ENCODE measurements around the gene KIAA1328.
"Not testable (repeated sequence)": the region's sequence is repeated elsewhere in the genome, so short reads cannot be mapped to it uniquely, and the experiment has no call there.

The KIAA1328 gene

DNA sequence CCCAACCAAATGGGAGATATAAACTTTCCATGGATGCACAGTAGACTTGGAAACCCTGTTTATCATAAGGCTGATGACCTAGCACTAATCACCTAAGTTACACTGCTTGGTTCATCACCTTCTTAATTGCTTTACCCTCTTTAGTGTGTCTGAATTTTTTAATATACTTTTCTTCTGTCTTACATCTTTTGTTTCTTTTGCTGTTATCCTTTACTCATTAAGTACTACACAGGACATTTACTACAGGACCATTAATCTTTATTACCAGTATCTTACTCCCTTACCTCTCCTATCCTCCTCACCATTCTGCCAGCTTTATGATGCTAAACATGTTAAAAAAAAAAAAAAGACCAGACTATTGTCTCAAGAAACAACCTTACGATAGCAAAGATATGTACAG lies 333.6 kb downstream of the KIAA1328 start:
- DNase-seq, result no peak

DNA sequence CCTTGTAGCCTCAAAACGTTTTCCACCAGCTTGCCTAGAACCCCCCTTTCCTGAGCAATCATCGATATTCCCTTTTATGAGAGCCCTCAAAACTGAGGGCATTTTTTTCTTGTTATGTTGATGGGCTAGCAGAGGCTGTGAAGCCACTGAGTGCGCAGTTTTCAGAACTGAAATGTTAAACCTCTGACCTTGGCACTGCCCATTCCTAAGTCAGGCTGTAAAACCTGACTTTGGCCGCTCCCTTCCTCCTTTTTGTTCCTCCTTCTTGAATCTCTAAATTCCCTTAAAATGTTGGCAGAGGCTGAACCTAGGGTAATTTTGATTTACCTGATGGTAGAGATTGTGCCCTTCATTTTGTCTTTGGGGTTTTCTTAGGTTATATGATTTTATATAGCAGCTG lies 334.2 kb downstream of the KIAA1328 start:
- DNase-seq, result no peak

DNA sequence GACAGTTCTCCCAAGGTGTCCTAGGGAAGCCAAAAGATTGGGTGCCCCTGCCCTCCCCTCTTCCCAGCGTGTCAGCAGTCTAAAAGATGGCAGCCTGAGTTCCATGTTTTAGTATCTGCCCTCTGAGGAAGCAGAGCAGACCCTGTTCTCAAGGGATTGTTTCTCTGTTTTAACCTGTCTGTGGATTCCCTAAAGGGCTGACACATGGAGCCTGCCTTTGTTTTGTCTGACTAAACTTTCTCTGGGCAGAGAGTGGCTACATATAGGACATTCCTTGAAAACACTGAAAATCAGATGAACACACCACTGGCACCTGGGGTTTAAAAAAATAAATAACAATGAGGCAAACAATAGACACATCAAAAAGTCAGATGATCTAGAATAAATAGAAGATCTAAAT lies 337.6 kb downstream of the KIAA1328 start:
- no peak for DNase-seq

DNA sequence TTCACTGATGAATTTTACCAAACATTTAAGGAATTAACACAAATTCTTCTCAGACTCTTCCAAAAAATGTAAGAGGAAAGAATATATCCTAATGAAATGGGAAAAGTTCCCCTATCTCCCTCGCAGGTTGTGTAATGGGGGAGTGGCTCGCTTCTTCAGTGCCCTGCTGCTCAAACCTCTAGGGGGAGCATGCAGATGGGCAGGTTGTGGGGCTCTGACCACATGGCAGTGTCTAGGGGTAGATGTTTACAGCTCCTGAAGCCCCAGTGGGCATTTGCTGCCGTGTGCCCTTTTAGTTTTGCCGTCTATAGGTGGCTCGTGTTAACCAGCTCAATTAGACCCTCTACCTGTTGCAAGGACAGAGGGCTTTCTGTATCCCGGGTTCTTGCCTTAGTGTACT lies 338.0 kb downstream of the KIAA1328 start:
- DNase-seq, result not testable (repeated sequence)

DNA sequence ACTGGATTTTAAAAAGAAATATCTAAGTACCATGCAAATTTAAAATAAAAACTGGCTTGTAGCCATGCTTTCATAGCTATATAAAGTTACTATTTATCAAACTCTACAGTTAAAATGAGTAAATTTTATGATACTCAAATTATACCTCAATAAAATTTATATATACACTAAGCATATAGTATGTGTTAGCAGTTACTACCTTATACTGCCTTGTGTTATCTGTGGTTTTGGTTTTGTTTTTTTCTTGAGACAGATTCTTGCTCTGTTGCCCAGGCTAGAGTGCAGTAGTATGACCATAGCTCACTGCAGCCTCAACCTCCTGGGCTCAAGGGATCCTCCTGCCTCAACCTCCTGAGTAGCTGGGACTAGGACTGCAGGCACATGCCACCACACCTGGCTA lies 342.1 kb downstream of the KIAA1328 start:
- no peak for DNase-seq

DNA sequence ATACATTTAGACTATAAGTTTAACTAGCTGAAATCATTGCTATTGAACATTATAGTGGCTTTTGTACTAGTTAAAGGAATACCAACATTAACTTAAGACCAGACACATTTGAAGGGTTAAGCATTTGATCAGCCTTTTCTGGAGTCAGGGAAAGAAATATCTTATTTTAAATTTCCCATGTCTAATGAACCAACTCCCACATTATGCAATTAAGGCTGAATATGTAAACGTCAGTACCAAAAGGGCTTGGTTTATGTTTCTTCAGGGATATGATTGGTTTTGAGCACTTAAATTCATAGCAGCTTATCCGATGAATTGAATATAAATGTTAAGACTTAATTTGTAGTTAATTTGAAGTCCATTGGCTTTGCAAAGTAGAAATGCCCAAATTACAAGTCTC lies 344.5 kb downstream of the KIAA1328 start:
- no peak for DNase-seq

DNA sequence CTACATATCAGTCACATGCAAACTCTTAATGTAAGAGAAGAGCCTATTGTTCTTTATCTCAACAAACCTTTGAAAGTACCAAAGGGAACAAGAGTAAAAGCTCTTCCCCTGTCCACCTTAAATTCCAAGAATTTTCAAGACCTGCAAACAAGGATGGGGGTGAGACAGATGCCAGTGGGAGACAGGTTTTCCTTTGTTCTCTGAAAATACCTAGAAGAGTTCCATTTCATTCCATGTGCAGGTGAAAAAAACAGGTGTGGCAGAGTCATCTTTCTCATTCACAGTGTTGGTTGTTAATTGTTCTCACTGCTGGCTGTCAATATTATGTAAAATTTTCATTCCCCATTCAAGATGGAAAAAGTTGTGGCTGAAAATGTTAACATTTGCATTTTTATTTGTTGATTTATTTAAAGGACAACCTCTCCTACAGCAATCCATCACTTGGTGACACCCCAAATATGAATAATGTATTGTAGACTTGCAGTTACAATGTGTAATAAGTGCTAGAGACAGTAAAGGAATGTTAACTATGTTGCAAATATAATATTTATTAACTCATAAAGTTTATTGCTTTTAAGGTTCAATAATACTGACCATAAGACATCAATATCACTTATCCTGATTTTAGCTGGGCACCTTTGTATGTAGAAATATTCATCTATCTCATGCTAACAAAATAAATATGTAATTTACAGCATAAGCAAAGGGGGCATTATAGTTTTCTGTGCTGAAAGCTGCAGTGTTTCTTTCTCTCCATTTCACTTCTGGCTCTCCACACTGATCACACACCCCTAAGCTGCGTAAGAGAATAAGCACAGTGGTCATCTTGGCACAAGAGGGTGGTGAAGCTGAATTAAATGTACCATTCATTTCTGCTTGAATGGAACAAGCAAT lies 347.0 kb downstream of the KIAA1328 start:
- DNase-seq, result no peak

DNA sequence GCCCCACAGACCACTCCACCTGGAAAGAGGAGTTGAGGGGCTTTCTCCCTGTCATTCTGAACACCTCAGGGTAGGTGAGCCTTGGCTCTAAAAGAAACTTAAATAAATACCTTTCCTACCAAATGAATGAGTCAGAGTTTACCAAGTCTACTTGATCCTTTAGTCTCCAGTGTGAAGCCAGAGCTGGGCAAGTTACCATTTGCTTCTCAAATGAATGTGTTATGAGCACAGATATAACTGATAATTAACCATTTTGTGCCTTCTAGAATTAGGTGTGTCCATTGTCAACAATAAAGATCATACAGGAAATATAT lies 347.7 kb downstream of the KIAA1328 start:
- no peak for DNase-seq

DNA sequence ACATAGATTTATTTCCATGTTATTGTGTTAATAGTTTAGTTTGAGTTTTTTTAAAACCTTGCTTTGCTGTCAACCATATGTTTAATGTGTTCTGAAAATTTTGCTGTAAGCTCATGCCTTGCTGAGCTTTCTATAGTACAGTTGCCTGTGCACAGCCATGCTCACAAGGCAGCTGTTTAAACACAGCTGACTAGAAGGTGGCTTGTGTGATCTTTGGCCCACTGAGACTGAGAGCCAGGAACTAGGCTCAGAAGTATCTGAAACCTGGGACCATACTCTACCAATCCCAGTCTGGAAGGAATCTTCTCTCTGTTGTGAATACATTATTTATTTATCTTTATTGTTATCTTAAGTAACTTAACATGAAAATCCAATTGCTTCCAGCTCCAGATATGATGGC lies 350.5 kb downstream of the KIAA1328 start:
- DNase-seq, result peak; percentile 77

DNA sequence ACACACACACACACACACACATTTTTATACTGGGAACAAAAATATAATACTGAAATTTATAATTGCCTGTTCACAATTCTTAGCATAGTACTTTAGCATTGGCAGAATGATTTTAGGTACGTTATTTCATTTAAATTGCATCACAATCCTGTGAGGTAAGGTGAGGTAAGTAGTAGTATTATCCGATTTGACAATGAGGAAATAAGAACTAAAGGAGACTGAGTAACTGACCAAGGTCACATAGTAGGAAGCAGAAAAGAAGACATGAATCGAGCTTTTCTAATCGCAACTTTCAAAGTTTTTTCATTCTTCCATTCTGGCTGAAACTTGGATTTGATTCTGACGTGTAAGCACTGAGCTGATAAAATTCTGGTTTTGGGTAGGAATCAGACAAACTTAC lies 351.2 kb downstream of the KIAA1328 start:
- DNase-seq, result no peak

DNA sequence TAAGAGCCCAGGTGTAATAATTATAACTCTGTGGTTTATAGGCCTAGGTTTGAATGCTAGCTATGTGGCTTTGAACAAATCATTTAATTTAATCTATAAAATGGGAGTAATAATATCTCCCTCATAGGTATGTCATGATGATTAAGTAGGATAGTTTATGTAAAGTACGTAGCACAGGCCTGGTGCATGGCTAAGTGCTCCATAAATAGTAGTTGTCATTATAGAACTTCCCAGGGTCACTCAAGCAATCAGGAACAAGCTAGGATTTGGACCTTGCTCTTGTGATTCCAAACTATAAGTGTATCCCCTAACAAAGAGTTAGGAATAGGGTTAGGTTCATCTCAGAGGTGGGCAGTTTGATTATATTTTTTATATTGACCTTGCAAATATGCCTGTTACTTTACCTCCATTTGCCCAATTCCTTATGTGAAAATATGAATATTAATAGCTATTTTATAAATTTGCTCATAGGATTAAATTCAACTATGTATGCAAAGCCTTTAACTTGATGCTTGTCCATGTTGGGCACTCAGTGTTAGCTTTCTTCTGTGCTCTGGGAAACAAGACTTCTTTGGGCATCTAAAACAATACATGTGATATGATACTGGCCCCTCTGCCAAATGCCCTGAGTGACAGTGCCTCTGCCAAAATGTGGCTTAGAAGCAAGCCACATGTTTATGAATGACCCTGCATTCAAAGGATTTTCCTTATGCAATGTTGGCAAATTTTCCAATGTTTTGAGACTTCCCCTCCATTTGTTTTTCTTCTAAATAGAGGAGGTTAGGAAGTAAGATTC lies 353.6 kb downstream of the KIAA1328 start:
- DNase-seq, result no peak

DNA sequence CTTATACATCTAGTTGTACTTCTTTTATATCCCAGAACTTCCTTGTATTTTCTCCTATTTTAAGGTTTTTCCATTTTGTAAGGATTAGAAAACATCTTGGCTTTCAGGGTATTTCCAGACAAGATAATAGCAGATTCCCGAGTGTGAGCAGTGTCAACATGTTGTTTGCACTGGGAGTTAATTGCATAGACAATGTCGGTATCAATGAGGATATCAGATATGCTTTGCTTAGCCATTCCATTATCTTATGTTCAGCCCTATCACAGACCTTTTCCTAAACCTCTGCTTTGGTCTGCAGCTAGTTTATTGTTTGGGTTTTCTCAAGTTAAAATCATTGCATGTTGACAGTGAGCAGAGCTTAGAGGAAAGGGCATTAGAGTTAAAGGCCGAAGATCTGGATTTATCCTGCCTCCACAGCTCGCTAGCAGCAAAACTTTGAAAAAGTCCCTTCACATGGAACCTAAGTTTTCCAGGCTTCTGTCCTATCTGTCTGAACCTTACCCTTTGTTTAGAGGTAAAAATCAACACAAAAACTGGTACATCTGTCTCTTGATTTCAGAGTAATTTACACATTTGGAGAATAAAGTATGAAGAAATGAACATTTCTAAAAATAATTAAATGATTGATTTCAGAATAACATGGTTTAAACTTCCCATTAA lies 355.4 kb downstream of the KIAA1328 start:
- DNase-seq, result no peak

DNA sequence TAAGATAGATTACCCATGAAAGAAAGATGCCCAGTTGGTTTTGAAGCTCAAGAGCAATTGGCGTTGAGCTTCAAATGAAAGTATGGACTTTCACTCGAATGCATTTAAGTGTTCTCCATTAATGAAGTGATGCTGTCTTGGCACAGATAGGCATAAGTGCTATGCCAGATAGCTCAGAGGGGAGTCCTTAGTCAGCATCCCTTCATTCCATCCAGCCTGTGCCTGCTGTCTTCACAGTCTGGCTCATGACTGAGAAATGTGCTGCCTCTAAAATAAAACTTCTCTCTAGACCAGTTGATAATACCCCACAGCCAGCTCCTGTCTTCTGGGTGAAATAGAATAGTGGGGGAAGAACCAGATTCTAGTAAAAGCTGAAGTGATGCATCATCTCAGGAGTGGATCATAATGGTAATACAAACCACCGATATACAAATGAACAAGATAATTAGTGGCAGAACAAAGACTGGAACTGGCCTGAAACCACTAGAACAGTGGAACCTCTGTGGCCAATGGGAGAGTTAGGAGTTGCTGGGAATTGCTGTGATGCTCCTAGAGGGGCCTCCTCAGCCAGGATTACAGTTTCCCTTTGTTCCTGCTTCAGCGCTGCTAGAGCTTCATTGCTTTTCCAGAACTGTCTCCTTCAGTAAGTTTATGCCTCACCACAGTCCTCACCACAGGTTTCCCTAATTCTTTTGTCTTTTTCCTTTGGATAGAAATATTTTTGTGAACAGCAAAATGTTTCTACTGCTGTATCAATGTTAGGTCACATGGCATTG lies 359.3 kb downstream of the KIAA1328 start:
- no peak for DNase-seq

DNA sequence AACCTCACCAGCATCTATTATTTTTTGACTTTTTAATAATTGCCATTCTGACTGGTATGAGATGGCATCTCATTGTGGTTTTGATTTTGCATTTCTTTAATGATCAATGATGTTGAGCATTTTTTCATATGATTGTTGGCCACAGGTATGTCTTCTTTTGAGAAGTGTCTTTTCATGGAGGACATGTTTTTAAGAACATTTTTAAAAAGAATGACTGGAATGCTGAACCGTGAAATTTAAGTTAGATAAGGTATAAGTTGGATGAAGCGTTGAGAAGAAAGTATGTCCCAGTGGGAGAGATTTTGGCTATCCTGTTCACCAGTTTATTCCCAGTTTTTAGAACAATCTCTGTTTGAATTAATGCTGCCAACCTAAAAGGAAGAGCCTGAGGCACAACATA lies 370.8 kb downstream of the KIAA1328 start:
- DNase-seq, result no peak

DNA sequence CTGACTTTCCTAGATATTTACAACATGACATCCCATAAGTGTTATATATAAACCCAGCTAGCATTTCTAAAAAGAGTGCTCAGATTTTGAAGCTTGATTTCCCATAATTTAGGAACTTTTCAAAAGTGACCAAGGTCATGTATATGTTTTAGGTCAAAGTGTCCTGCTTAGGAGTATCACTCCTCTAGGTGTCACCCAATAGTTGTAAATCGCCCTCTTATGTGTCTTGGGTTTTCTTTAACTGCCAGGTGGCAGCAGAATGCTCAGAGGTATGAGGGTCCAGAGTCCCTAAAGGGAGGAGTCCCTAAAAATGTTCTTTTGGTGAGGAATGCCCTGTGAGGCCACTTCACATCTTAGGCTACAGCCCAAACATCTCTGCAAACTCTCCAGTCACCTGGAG lies 378.4 kb downstream of the KIAA1328 start:
- DNase-seq, result no peak

DNA sequence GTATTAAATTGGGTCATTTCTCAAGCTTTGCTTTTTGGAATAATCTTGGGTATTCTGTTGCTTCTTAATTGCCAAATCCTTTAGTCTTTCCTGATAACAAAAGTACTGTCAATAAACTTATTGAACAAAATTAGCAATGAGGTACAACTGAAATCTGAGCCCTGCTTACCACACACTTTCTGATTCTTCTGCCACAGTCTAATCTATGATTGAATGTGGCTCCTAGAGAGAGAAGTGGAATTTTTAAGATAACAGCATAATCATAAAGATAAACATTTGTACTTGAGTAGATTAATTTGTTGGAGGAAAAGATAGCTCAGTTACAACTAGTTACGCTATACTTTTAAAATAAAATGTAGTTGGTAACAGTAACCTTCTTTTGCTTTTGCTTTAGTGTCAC lies 381.9 kb downstream of the KIAA1328 start:
- no peak for DNase-seq

DNA sequence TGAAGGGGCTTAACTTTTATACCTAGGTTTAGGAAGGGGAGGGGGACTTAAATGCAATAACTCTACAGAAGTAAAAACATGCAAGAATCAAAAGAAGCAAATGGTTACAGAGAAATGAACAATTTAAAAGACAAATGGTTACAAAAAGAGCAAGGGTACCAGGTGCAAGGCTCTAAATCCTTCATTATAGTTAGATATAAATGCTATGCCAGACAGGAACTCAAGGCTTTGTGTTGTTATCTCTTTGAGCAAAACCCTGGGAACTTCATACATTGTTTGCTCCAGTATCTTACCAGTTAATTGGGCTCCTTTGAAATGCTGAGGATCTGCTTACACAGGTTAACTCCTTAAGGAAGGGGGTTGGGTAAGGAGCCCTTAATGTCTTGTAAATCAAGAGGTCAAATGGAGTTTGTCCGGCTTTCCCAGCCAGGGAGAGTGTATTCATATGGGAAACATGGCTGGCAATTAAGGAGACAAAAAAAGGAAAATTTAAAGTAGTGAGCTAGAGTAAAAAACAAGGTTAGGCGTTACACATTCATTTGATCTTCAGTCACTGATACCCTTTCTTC lies 389.2 kb downstream of the KIAA1328 start:
- DNase-seq, result no peak

DNA sequence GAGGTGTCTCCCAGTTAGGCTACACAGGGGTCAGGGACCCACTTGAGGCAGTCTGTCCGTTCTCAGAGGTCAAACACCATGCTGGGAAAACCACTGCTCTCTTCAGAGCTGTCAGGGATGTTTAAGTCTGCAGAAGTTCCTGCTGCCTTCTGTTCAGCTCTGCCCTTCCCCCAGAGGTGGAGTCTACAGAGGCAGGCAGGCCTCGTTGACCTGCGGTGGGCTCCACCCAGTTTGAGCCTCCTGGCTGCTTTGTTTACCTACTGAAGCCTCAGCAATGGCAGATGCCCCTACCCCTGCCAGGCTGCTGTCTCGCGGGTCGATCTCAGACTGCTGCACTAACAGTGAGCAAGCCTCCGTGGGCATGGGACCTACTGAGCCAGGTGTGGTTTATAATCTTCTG lies 390.3 kb downstream of the KIAA1328 start:
- DNase-seq, result no peak

DNA sequence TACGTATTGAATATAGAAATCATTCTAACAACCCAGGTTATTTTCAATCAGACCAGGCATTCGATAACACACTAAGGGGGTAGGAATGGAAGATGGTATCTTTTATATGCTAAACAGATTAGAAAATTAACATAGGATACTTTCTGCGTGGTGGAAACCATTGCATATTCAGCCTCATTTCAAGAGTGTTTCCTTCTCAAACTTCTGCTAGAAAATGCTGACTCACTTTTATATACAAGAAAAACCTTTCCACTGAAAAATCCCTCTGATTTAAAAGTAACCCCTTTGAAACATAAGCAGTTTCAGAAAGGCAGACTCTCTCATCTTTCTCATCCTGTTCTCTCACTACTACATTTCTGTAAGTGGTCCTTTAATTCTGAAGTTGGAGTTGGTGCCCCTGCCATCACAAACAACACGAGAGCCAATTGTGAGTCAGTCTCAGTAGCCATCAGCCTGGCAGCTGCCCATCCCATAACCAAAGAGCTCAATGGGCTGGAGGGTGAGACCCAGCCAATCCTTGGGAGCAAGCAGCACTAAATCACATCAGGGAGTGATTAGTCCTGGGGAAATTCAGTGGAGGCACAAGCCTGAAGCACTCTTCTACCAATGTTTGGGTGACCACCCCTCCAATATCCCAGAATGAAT lies 393.5 kb downstream of the KIAA1328 start:
- DNase-seq, result no peak

DNA sequence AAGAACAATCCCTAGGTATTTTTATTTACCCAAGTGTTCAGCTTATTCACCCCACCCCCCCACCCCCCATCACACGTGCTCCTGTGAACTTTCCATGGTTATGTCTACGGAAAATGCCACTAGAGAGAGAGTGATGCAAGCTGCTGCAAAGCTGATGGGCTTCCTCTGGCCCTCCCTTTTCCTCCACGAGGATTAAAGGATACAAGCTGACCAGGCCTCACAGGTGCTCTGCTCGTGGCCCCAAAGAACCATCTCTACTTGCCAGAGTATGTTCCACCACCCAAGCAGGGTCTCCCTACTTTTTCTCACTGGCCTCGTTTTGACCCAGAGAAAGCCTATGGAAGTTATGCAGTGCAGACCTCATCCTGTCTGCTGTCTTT lies 394.1 kb downstream of the KIAA1328 start:
- DNase-seq, result no peak

DNA sequence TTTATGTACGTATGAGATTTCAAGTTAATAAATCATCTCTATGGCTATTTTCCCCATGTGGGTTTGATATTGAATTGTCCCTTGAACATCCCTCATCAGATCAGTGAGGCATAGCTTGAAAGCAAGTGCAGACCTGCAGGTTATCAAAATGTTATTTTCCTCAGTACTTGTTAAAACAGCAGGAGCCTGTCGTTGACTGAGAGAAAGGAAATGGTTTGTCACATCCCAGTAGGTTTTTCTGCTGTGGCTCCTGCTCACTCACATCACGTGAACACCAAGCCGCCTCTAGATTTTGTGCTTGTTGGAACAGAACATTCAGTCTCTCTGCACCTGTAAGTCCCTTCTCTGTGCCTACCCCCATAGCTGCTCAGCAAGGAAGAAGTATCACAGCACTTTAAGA lies 396.4 kb downstream of the KIAA1328 start:
- DNase-seq, result no peak

DNA sequence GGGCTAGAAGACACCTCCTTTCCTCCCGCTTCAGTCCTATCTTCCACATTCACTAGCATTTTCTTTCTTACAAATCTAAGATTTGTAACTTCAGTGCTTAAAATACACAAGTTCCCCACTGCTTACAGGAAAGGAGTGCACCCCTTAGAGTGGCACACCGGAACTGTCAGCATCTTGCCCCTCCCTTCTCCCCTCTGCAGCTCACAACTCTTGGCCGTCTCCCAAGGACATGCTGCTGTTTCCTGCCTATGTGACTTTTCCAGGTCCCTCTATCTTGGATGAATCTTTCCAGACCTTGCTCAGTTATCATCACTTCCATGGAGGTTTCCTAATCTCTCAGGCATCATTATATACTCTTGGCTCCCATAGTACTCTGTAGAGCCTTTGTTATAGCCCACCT lies 401.8 kb downstream of the KIAA1328 start:
- DNase-seq, result no peak
